NCI-H524 (cell line): Measurements from ENCODE around the gene TIAM1.

Source experiments
- DNase-seq, 2 experiments: peaks; one replicate each; lab custom pipeline; 2025; lab: John Stamatoyannopoulos, UW

TIAM1 gene

GRCh38 chr21:31164713-31165694, 179.1 kb downstream of the TIAM1 start:
- no peak for DNase-seq

- DNase-seq = no peak
Observed at GRCh38 chr21:31162827-31163226, 181.2 kb downstream of the TIAM1 start.

GRCh38 chr21:31162079-31162699, 181.9 kb downstream of the TIAM1 start:
- no peak for DNase-seq

- no peak for DNase-seq
Observed at GRCh38 chr21:31161157-31161556, 182.9 kb downstream of the TIAM1 start.

- DNase-seq = no peak
Observed at GRCh38 chr21:31159808-31160207, 184.3 kb downstream of the TIAM1 start.

GRCh38 chr21:31158789-31159581, 185.1 kb downstream of the TIAM1 start:
- DNase-seq = no peak

- DNase-seq = no peak
Observed at GRCh38 chr21:31157756-31158155, 186.3 kb downstream of the TIAM1 start.

- DNase-seq = no peak
Observed at GRCh38 chr21:31156662-31157061, 187.4 kb downstream of the TIAM1 start.

- no peak for DNase-seq
Observed at GRCh38 chr21:31156169-31156568, 187.9 kb downstream of the TIAM1 start.

GRCh38 chr21:31151156-31152045, 192.7 kb downstream of the TIAM1 start:
- DNase-seq = no peak

- DNase-seq = no peak
Observed at GRCh38 chr21:31145274-31145673, 198.8 kb downstream of the TIAM1 start.

- no peak for DNase-seq
Observed at GRCh38 chr21:31143036-31143435, 201.0 kb downstream of the TIAM1 start.

- DNase-seq = peak in 1 of 2 experiments; percentile 5
Observed at GRCh38 chr21:31142600-31142999, 201.5 kb downstream of the TIAM1 start.

- DNase-seq = no peak
Observed at GRCh38 chr21:31141389-31142000, 202.6 kb downstream of the TIAM1 start.

GRCh38 chr21:31140676-31141075, 203.4 kb downstream of the TIAM1 start:
- no peak for DNase-seq

- DNase-seq = no peak
Observed at GRCh38 chr21:31140025-31140424, 204.0 kb downstream of the TIAM1 start.

- no peak for DNase-seq
Observed at GRCh38 chr21:31137960-31138359, 206.1 kb downstream of the TIAM1 start.

- DNase-seq = no peak
Observed at GRCh38 chr21:31136891-31137290, 207.2 kb downstream of the TIAM1 start.

GRCh38 chr21:31135531-31136184, 208.4 kb downstream of the TIAM1 start:
- DNase-seq = no peak

GRCh38 chr21:31133243-31133830, 210.7 kb downstream of the TIAM1 start:
- no peak for DNase-seq
